ENCODE measurements around the gene BRS3.

Gene BRS3

DNA sequence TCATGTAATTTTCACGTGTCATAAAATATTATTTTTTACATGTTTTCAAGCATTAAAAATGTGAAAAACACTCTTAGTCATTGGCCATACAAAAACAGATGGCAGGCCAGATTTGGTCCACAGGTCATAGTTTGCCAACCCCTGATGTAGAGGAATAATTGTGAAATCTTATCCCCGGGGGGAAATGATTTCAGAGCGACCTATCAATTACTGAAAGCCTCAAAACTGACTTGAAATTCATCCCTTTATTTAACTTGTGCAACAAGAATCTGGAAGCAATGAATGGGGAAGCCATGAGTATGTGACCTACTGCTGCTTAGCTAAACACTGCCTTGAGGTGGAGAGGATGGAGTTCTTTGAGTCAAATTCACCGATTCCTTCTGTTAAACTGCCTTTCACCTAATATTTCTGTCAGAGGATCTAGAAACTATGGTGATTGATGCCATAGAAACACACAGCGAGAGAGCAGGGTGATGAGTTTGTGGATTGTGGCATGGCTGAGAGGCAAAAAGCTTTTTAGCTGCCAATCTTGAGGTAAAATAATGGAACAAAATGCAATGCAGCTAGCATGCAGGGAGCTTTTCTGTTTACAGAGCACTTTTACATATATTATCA lies 30.3 kb upstream of the BRS3 start:
- H3K4me3 ChIP-seq (ENCODE audit: low read depth, low read length) = no peak overlapping the region
- H3K36me3 ChIP-seq (ENCODE audit: control insufficient read depth, insufficient read depth, low read length) = no peaks in the 10 kb centered on the region
- no peak overlapping the region for H3K9ac ChIP-seq (ENCODE audit: low read depth, low read length)
- H3K27ac ChIP-seq (ENCODE audit: low read depth, low read length) = no peak overlapping the region
- no peaks in the 10 kb centered on the region for H3K9me3 ChIP-seq (ENCODE audit: control insufficient read depth, insufficient read depth, low read length)
- no peaks in the 10 kb centered on the region for H3K4me1 ChIP-seq (ENCODE audit: control insufficient read depth, insufficient read depth, low read length)
- H3K27me3 ChIP-seq (ENCODE audit: control insufficient read depth, insufficient read depth, low read length) = no peaks in the 10 kb centered on the region

- H3K4me1 ChIP-seq (ENCODE audit: control insufficient read depth, insufficient read depth, low read length) = no peaks in the 10 kb centered on the region
- no peak overlapping the region for H3K9ac ChIP-seq (ENCODE audit: low read depth, low read length)
- H3K4me3 ChIP-seq (ENCODE audit: low read depth, low read length) = no peak overlapping the region
- H3K9me3 ChIP-seq (ENCODE audit: control insufficient read depth, insufficient read depth, low read length) = no peaks in the 10 kb centered on the region
- H3K36me3 ChIP-seq (ENCODE audit: control insufficient read depth, insufficient read depth, low read length) = no peaks in the 10 kb centered on the region
- H3K27ac ChIP-seq (ENCODE audit: low read depth, low read length) = no peak overlapping the region
- H3K27me3 ChIP-seq (ENCODE audit: control insufficient read depth, insufficient read depth, low read length) = no peaks in the 10 kb centered on the region; the same call in 1 of the 2 replicates
Measured at GRCh38 chrX:136464589-136464988, 23.2 kb upstream of the BRS3 start.

- Histone ChIP-seq H3K9me3 (ENCODE audit: control insufficient read depth, insufficient read depth, low read length) (no peaks in the 10 kb centered on the region), H3K4me1 (ENCODE audit: control insufficient read depth, insufficient read depth, low read length) (no peaks in the 10 kb centered on the region), H3K27me3 (ENCODE audit: control insufficient read depth, insufficient read depth, low read length) (no peaks in the 10 kb centered on the region; the same call in 1 of the 2 replicates), H3K36me3 (ENCODE audit: control insufficient read depth, insufficient read depth, low read length) (no peaks in the 10 kb centered on the region), H3K4me3 (ENCODE audit: low read depth, low read length) (no peak overlapping the region), H3K27ac (ENCODE audit: low read depth, low read length) (no peak overlapping the region), H3K9ac (ENCODE audit: low read depth, low read length) (no peak overlapping the region)
Measured at GRCh38 chrX:136467303-136467702, 20.4 kb upstream of the BRS3 start.

DNA sequence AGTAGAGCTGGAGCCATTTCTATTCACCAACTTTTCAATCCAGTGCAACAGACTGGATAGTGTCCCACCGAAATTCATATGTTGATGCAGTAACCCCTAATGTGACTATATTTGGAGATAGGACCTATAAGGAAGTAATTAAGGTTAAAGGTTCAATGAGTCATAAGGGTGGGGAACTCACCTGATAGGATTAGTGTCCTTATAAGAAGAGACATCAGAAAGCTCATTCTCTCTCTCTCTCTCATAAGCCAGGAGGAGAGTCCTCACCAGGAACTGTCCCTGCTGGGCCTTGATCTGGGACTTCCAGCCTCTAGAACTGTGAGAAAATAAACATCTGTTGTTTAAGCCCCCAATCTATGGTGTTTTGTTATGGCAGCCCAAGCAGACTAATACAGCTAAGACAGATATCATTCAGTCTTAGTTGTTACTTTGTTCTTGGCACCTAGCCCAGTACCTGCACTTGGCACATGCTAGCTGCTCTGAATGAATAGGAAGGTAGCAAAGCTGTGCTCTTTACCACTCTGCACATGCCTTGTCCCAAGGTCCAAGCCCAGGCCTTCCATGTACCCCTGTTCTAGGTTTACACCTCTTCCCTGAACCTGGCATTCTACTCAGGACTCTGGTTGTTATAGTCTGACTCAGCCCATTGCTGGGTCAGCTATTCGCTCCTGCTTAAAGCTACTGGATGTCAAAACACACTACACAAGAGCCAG lies 19.2 kb upstream of the BRS3 start:
- H3K4me3 ChIP-seq (ENCODE audit: low read depth, low read length) = no peak overlapping the region
- no peaks in the 10 kb centered on the region for H3K4me1 ChIP-seq (ENCODE audit: control insufficient read depth, insufficient read depth, low read length)
- H3K9ac ChIP-seq (ENCODE audit: low read depth, low read length) = no peak overlapping the region
- no peaks in the 10 kb centered on the region for H3K36me3 ChIP-seq (ENCODE audit: control insufficient read depth, insufficient read depth, low read length)
- H3K27me3 ChIP-seq (ENCODE audit: control insufficient read depth, insufficient read depth, low read length) = no peaks in the 10 kb centered on the region; the same call in 1 of the 2 replicates
- H3K9me3 ChIP-seq (ENCODE audit: control insufficient read depth, insufficient read depth, low read length) = no peaks in the 10 kb centered on the region
- no peak overlapping the region for H3K27ac ChIP-seq (ENCODE audit: low read depth, low read length)

DNA sequence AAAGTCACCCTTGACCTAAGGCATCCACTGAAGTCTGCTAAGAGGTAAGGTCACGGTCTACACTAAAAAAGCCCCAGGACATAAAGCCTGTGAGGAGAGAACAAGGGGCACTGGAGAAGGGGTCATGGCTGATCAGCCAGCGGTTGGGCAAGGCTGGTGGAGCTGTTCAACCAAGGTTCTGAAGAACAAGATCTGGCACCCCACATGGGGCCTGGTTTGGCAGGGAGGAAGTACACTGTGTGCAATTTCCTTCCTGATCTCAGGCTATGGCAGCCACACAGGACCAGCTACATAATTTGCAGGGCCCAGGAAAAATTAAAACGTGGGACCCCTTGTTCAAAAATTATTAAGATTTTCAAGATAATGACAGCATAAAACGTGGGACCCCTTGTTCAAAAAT lies 14.1 kb upstream of the BRS3 start:
- no peak overlapping the region for H3K4me3 ChIP-seq (ENCODE audit: low read depth, low read length)
- no peaks in the 10 kb centered on the region for H3K27me3 ChIP-seq (ENCODE audit: control insufficient read depth, insufficient read depth, low read length)
- H3K27ac ChIP-seq (ENCODE audit: low read depth, low read length) = no peak overlapping the region
- no peaks in the 10 kb centered on the region for H3K9me3 ChIP-seq (ENCODE audit: control insufficient read depth, insufficient read depth, low read length)
- H3K9ac ChIP-seq (ENCODE audit: low read depth, low read length) = no peak overlapping the region
- no peaks in the 10 kb centered on the region for H3K4me1 ChIP-seq (ENCODE audit: control insufficient read depth, insufficient read depth, low read length)
- H3K36me3 ChIP-seq (ENCODE audit: control insufficient read depth, insufficient read depth, low read length) = no peaks in the 10 kb centered on the region

- H3K27ac ChIP-seq (ENCODE audit: low read depth, low read length) = no peak overlapping the region
- H3K27me3 ChIP-seq (ENCODE audit: control insufficient read depth, insufficient read depth, low read length) = no peaks in the 10 kb centered on the region
- no peaks in the 10 kb centered on the region for H3K36me3 ChIP-seq (ENCODE audit: control insufficient read depth, insufficient read depth, low read length)
- H3K4me1 ChIP-seq (ENCODE audit: control insufficient read depth, insufficient read depth, low read length) = no peaks in the 10 kb centered on the region
- H3K9ac ChIP-seq (ENCODE audit: low read depth, low read length) = no peak overlapping the region
- H3K9me3 ChIP-seq (ENCODE audit: control insufficient read depth, insufficient read depth, low read length) = no peaks in the 10 kb centered on the region
- H3K4me3 ChIP-seq (ENCODE audit: low read depth, low read length) = no peak overlapping the region
Measured at GRCh38 chrX:136475236-136475635, 12.5 kb upstream of the BRS3 start.

DNA sequence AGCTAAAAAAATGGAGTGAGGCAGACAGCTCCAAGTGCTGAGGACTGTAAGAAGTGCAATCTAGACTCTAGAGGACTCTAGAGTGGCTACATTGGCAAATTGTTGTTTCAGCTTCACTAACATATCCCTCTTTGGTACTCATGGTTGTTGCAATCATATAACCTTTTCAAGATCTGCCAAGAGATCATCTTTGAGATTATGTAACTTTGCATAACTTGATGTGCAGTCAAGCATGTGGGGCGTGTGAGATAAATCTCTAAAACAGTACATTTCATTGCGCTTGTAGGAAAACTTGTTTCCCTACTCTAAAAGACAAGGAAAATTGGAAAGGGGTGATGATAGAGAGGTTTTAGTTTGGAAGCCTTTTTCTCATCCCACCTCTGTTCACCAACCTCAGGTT lies 11.2 kb upstream of the BRS3 start:
- Histone ChIP-seq H3K36me3 (ENCODE audit: control insufficient read depth, insufficient read depth, low read length) (no peaks in the 10 kb centered on the region), H3K9ac (ENCODE audit: low read depth, low read length) (no peak overlapping the region), H3K4me3 (ENCODE audit: low read depth, low read length) (no peak overlapping the region), H3K27ac (ENCODE audit: low read depth, low read length) (no peak overlapping the region), H3K27me3 (ENCODE audit: control insufficient read depth, insufficient read depth, low read length) (no peaks in the 10 kb centered on the region), H3K9me3 (ENCODE audit: control insufficient read depth, insufficient read depth, low read length) (no peaks in the 10 kb centered on the region), H3K4me1 (ENCODE audit: control insufficient read depth, insufficient read depth, low read length) (no peaks in the 10 kb centered on the region)

DNA sequence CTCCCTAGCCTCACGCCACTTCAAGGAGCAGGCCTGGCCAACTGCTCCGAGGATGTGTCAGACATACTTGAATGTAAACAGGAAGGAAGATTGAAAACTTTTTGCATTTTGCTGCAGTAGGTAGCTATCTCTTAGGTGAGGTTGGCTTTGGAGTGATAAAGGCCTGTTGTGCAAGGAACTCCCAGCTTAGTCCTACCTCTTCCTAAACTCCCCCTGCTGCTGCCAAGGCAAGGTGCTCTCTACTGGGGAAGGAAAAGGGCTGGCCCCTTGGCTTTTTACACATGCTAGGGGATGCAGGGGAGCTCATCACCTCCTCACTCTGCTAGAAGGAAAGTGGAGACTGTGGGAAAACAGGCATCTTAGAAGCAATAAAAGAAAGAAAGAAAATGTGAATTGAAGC lies 10.7 kb upstream of the BRS3 start:
- Histone ChIP-seq H3K9ac (ENCODE audit: low read depth, low read length) (no peak overlapping the region), H3K27me3 (ENCODE audit: control insufficient read depth, insufficient read depth, low read length) (no peaks in the 10 kb centered on the region; the same call in 1 of the 2 replicates), H3K36me3 (ENCODE audit: control insufficient read depth, insufficient read depth, low read length) (no peaks in the 10 kb centered on the region), H3K9me3 (ENCODE audit: control insufficient read depth, insufficient read depth, low read length) (no peaks in the 10 kb centered on the region), H3K27ac (ENCODE audit: low read depth, low read length) (no peak overlapping the region), H3K4me3 (ENCODE audit: low read depth, low read length) (no peak overlapping the region), H3K4me1 (ENCODE audit: control insufficient read depth, insufficient read depth, low read length) (no peaks in the 10 kb centered on the region)

DNA sequence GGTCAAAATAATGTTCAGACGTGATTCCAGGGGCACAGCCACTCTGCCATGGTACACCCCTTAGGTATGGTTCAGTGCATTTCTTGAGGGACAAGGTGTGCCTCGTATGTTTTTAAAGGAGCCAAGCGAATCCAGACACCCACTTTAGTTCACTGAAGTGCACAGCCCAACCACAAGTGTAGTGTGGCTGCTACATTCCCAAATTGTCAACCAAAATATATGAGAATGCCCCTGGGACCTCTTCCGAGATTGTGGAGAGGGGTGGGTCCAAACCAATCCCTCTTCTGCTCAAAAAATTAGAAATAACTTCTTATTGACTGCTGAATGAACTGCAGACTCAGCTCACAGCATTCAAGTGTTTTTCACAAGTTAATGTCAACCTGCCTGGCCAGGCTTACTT lies 7.4 kb upstream of the BRS3 start:
- Histone ChIP-seq H3K4me3 (ENCODE audit: low read depth, low read length) (no peak overlapping the region), H3K27me3 (ENCODE audit: control insufficient read depth, insufficient read depth, low read length) (peaks cover 7% of the 10 kb centered on the region; the same call in 1 of the 2 replicates), H3K9ac (ENCODE audit: low read depth, low read length) (no peak overlapping the region), H3K4me1 (ENCODE audit: control insufficient read depth, insufficient read depth, low read length) (no peaks in the 10 kb centered on the region), H3K36me3 (ENCODE audit: control insufficient read depth, insufficient read depth, low read length) (no peaks in the 10 kb centered on the region), H3K9me3 (ENCODE audit: control insufficient read depth, insufficient read depth, low read length) (no peaks in the 10 kb centered on the region), H3K27ac (ENCODE audit: low read depth, low read length) (no peak overlapping the region)

GRCh38 chrX:136488706-136489105 lies 959 bp downstream of the BRS3 start:
- H3K9ac ChIP-seq (ENCODE audit: low read depth, low read length) = no peak overlapping the region

DNA sequence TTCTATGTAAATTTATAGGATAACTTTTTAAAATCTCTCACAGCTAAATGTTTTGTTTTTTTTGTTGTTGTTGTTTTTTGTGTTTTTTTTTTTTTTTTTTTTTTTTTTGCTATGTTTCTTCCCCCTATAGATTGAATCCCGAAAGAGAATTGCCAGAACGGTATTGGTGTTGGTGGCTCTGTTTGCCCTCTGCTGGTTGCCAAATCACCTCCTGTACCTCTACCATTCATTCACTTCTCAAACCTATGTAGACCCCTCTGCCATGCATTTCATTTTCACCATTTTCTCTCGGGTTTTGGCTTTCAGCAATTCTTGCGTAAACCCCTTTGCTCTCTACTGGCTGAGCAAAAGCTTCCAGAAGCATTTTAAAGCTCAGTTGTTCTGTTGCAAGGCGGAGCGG lies 4.1 kb downstream of the BRS3 start:
- Histone ChIP-seq H3K4me3 (ENCODE audit: low read depth, low read length) (no peak overlapping the region), H3K27ac (ENCODE audit: low read depth, low read length) (no peak overlapping the region), H3K9me3 (ENCODE audit: control insufficient read depth, insufficient read depth, low read length) (no peaks in the 10 kb centered on the region), H3K9ac (ENCODE audit: low read depth, low read length) (no peak overlapping the region), H3K4me1 (ENCODE audit: control insufficient read depth, insufficient read depth, low read length) (no peaks in the 10 kb centered on the region), H3K36me3 (ENCODE audit: control insufficient read depth, insufficient read depth, low read length) (no peaks in the 10 kb centered on the region), H3K27me3 (ENCODE audit: control insufficient read depth, insufficient read depth, low read length) (no peaks in the 10 kb centered on the region)

More at GRCh38 chrX:136488706-136489105, 959 bp downstream of the BRS3 start:
- H3K9me3 ChIP-seq (ENCODE audit: control insufficient read depth, insufficient read depth, low read length) = no peaks in the 10 kb centered on the region
- no peak overlapping the region for H3K27ac ChIP-seq (ENCODE audit: low read depth, low read length)
- no peaks in the 10 kb centered on the region for H3K36me3 ChIP-seq (ENCODE audit: control insufficient read depth, insufficient read depth, low read length)
- H3K4me3 ChIP-seq (ENCODE audit: low read depth, low read length) = no peak overlapping the region
- H3K4me1 ChIP-seq (ENCODE audit: control insufficient read depth, insufficient read depth, low read length) = no peaks in the 10 kb centered on the region
- 0 out of 2 replicates have a peak, but pooled peaks cover 9% of the 10 kb centered on the region for H3K27me3 ChIP-seq (ENCODE audit: control insufficient read depth, insufficient read depth, low read length)

All from HUES48 (cell line).